Activated CD8-positive, alpha-beta memory T cell treated with anti-CD3 and anti-CD28 coated beads for 24 hours (primary cell): ENCODE data around the gene SESN2.
"Not testable (repeated sequence)": the region's sequence is repeated elsewhere in the genome, so short reads cannot be mapped to it uniquely, and the experiment has no call there.

Experiments
- DNase-seq: peaks from one replicate; pipeline ENCODE4 v3.0.0-alpha.2; 2020

Gene SESN2

GRCh38 chr1:28291711-28292110, 32.4 kb downstream of the SESN2 start:
- DNase-seq, result no peak

DNA sequence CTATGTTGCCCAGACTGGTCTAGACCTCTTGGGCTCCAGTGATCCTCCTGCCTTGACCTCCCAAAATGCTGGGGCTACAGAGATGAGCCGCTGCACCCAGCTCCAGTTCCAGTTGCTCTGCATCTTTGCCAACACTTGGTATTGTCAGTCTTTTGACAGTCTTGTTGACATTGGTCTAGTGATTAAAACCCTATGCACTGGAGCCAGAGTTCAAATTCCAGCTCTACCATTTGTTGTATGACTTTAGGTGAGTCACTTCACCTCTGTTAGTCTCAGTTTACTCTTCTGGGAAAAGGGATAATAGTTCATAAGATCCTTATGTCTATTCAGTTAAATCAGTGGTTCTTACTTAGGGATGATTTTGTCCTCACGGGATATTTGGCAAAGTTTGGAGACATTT, 36.6 kb downstream of the SESN2 start:
- no peak for DNase-seq

GRCh38 chr1:28296401-28297261, 37.3 kb downstream of the SESN2 start:
- DNase-seq, result no peak

DNA sequence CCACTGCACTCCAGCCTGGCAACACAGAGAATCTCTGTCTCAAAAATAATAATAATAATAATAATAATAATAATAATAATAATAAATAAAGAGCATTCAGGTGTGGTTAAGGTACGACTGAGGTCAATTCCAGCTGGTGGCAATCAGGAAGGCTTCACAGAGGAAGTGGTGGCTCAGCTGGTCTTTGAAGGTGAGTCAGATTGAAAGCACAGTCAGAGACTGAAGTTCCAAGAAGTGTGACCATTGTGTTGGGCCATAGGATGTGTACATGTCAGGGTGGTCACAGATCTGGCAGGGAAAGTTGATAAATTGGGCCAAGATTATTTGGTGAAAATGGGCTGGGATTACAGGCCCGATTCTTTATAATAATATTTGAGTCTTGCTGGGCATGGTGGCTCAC, 38.5 kb downstream of the SESN2 start:
- DNase-seq, result no peak

DNA sequence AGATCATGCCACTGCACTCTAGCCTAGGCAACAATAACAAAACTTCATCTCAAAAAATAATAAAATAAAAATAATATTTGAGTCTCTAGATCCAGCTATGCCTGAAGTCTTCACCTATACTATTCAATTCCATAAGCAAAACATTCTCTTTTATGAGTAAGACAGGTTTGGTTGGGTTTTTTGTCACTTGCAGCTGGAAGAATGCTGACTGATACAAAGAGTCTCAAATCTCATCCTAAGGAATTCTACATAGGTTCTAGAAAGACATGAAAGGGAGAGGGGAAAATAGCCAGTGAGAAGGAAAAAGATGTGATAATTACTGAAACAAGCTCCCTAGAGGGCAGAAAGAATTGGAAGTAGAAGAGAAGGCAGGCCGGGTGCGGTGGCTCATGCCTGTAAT, 39.1 kb downstream of the SESN2 start:
- DNase-seq, result no peak

DNA sequence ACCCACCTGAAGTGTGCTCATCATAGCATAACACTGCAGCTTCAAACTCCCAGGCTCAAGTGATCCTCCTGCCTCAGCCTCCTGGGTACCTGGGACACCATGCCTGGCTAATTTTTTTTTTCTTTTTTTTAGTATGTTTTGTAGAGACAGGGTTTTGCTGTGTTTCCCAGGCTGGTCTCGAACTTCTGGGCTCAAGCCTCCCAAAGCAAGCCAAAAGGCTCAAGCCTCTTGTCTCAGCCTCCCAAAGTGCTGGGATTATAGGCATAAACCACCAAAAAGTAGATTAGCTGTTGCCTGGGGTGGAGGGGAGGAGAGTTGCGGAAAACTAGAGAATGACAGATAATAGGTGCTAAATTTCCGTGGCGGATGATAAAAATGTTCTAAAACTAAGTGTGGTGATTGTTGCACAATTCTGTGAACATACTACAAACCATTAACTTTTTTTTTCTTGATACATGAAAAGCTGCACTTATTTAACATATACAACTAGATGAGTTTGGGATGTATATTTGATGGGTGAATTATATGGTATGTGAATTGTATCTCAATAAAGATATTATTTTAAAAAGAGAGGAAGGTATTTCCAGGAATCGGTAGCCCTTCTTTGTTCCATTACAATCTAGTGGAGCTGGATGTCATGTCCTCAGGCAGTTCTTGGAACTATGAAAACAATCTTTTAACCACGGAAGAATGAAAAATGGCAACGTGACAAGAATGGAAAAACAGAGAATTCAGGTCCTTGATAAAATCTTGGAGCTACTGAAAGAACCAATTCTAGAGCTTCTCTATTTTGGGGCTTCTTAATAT, 42.3 kb downstream of the SESN2 start:
- DNase-seq, result no peak

GRCh38 chr1:28302247-28302646, 42.9 kb downstream of the SESN2 start:
- no peak for DNase-seq

DNA sequence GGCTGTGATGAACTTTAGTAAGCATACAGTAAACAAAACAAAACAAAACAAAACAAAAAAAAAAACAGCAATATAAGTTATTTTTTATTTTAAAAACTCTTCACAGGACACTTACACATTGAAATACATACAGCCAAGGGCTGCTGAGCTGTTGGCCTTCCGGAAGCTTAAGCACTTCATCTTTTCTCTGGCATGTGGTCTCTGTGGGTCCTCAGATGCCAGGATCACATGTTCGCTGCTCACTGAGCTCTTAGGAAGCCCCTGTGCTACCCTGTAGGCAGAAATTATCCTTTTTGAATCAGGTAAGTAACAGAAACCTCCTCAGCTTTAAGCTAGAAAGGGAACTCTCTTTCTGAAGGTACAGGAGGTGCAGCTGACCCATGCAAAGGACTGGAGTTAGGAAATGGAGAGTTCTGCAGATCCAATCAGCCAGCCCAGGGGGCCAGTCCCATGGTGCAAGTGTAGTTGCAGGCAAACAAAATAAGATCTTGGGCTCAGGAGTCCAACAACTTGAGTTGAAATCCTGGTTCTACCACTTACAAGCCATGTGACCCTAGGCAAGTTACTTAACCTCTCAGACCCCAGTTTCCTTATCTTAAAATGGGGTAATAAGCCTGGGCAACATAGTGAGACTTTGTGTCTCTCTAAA, 47.1 kb downstream of the SESN2 start:
- no peak for DNase-seq

DNA sequence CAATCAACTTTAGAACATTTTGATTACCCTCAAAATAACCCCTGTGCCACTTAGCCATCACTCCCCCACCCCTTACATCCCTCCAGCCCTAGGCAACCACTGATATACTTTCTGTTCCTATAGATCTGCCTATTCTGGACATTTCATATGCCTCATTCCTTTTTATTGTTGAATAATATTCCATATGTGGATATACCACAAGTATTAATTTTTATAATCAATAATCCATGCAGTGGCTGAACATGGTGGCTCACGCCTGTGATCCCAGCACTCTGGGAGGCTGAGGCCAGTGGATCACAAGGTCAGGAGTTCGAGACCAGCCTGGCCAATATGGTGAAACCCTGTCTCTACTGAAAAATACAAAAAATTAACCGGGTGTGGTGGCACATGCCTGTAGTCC, 49.4 kb downstream of the SESN2 start:
- DNase-seq, result no peak

DNA sequence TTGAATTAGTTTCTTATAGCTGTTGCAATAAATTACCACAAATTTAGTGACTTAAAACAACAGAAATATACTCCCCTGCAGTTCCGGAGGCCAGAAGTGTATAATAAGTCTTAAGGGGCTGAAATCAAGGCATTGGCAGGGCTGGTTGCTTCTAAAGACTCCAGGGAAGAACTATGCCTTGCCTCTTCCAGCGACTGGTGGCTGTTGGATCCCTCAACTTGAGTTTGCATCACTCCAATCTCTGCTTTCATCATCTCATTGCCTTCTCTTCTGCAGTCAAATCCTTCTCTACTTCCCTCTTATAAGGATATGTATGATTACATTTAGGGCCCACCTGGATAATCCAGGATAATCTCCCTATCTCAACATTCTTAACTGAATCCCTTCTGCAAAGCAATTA, 50.4 kb downstream of the SESN2 start:
- DNase-seq, result no peak

- no peak for DNase-seq
Measured at GRCh38 chr1:28313702-28314546, 54.6 kb downstream of the SESN2 start.

DNA sequence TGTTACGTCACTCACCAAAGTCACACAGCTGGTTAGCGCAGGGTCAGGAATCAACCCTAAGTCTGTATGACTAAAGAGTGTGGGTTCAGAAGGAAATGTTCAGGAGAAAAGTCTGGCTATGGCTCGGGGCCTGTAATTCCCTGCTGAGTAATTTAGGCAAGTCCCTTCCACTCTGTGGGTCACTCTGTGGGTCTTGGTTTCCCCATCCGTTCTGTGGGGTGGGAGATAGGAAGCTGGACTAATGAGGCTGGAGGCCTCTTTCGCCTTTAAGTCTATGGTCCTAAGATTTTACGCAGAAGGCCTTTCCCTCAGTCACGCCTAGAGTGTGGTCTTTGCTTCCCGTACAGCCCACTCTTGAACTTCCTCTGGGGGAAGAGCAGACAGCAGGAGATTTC, 55.2 kb downstream of the SESN2 start:
- no peak for DNase-seq

DNA sequence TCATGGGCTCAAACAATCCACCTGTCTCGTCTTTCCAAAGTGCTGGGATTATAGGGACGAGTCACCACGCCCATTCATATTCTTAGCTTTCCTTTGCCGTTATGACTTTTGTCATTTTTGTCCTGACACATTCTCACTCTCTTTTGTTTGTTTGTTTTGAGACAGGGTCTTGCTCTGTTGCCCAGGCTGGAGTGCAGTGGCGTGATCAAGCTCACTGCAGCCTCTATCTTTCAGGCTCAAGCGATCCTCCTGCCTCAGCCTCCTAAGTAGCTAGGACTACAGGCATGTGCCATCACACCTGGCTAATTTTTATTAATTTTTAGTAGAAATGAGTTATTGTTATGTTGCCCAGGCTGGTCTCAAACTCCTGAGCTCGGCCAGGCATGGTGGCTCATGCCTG, 57.7 kb downstream of the SESN2 start:
- DNase-seq, result no peak

DNA sequence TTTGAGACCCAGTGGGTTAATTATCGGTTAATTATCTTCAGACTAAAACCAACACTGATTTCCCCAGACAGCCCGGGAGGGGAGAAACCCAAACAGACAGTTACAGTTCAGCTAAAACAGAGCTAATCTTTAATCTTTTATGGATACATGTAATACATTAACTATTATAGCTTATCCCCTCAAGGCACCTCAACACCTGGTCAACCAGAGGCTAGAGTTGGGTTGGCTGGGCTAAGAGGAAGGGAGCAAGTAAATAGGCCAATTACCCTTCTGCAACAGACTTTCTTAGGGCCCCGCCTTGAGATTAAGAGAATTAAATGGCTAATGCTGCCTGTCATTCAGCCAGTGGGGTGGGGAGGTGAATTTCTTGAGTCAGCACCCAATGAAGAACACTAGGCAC, 62.9 kb downstream of the SESN2 start:
- DNase-seq, result no peak

- DNase-seq, result no peak
Measured at GRCh38 chr1:28323720-28324119, 64.4 kb downstream of the SESN2 start.

- DNase-seq, result no peak
Measured at GRCh38 chr1:28326515-28326914, 67.2 kb downstream of the SESN2 start.

GRCh38 chr1:28326984-28327383, 67.7 kb downstream of the SESN2 start:
- no peak for DNase-seq

DNA sequence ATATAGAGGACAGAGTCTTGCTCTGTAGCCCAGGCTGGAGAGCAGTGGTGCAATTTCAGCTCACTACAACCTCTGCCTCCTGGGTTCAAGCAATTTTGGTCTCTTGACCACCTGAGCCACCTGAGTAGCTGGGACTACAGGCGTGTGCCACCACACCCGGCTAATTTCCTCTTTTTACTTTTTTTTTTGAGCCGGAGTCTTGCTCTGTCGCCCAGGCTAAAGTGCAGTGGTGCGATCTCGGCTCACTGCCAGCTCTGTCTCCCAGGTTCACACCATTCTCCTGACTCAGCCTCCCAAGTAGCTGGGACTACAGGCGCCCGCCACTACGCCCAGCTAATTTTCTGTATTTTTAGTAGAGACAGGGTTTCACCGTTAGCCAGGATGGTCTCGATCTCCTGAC, 68.1 kb downstream of the SESN2 start:
- DNase-seq, result not testable (repeated sequence)

DNA sequence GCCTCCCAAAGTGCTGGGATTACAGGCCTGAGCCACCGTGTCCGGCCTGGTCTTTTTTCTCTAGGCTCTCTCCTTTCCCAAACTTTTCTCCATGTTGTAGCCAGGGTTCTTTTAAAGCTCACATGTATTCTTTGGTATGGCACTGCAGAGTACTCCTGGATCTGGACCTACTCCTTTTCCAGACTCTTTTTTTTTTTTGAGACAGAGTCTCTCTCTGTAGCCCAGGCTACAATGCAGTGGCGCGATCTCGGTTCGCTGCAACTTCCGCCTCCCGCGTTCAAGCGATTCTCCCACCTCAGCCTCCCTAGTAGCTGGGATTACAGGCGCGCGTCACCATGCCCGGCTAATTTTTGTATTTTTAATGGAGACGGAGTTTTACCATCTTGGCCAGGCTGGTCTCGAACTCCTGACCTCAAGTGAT, 68.9 kb downstream of the SESN2 start:
- DNase-seq, result no peak

DNA sequence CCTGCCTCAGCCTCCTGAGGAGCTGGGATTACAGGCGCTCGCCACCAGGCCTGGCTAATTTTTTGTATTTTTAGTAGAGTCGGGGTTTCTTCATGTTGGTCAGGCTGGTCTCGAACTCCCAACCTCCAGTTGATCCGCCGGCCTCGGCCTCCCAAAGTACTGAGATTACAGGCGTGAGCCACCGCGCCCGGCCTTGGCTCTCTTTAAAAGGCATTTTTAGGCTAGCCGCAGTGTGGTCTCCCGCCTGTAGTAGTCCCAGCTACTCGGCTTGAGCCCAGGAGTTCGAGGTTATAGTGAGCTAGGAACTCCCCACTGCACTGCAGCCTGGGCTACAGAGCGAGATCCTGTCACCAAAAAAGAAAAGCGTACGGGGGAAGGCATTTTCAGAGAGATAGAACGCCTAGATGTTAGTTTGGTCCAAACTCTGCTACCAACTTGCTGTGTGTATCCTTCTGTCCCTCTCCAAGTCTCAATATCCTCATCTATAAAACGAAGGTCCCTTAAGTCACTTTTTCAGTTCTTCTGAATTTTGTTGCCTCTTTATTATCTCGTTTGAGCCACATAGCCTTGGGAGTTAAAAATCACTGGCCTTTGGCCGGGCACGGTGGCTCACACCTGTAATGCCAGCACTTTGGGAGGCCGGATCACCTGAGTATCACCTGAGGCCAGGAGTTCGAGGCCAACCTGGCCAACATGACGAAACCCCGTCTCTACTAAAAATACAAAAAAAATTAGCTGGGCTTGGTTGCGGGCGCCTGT, 70.3 kb downstream of the SESN2 start:
- no peak for DNase-seq
